ENCODE measurements around the gene AHI1.

Gene AHI1

GRCh38 chr6:135334169-135334568, 163.4 kb downstream of the AHI1 start:
- H3K4ac ChIP-seq (ENCODE audit: low read length): no peak overlapping the region
- H3K4me3 ChIP-seq (ENCODE audit: low read length in 2 of 2): no peak overlapping the region
- H3K23ac ChIP-seq (ENCODE audit: low read depth, low read length, poor library complexity): no peak overlapping the region
- no peak overlapping the region for H3K18ac ChIP-seq (ENCODE audit: low read length)
- no peak overlapping the region for H3K9ac ChIP-seq (ENCODE audit: low read depth, low read length, poor library complexity)
- H3K14ac ChIP-seq (ENCODE audit: low read length): no peak overlapping the region
- H2BK15ac ChIP-seq (ENCODE audit: low read length): no peak overlapping the region
- H3K27me3 ChIP-seq (ENCODE audit: control insufficient read depth in 3 of 3, insufficient read depth in 3 of 3, low read depth in 1 of 3, low read length in 3 of 3): no peaks in the 10 kb centered on the region
- H4K8ac ChIP-seq (ENCODE audit: low read depth, low read length): no peak overlapping the region
- H3K27ac ChIP-seq (replicated peaks; ENCODE audit: low read length): no peak overlapping the region
- no peaks in the 10 kb centered on the region for H3K4me1 ChIP-seq (ENCODE audit: control insufficient read depth in 2 of 2, insufficient read depth in 1 of 2, low read depth in 1 of 2, low read length in 2 of 2)
- no peak overlapping the region for H2BK12ac ChIP-seq (ENCODE audit: low read length)
- H3K9me3 ChIP-seq (replicated peaks in 1 of 2; ENCODE audit: control insufficient read depth in 2 of 2, insufficient read depth in 1 of 2, low read depth in 1 of 2, low read length in 2 of 2): no peaks in the 10 kb centered on the region
- H2AK5ac ChIP-seq (ENCODE audit: low read depth, low read length): no peak overlapping the region
- H3K79me1 ChIP-seq (ENCODE audit: low read depth, low read length): no peaks in the 10 kb centered on the region
- no peak for DNase-seq (ENCODE audit: low spot score)
- H4K91ac ChIP-seq (ENCODE audit: low read depth, low read length, poor library complexity): no peak overlapping the region
- no peak overlapping the region for H2AFZ ChIP-seq (ENCODE audit: low read length)
- no peak overlapping the region for H2BK5ac ChIP-seq (ENCODE audit: low read length)
- no CpG with 5 or more reads among the region's 3 CpGs for WGBS, 2 donors (ENCODE audit: extremely low coverage in 2 of 2, insufficient read length in 2 of 2, insufficient replicate concordance in 1 of 2)
- H3K4me2 ChIP-seq (ENCODE audit: insufficient read depth, low read length, poor library complexity, severe bottlenecking): no peak overlapping the region
- H2BK120ac ChIP-seq (ENCODE audit: low read depth, low read length): no peak overlapping the region
- no peaks in the 10 kb centered on the region for H3K36me3 ChIP-seq (replicated peaks in 1 of 2; ENCODE audit: control insufficient read depth in 2 of 2, insufficient read depth in 2 of 2, low read length in 2 of 2)

GRCh38 chr6:135331002-135331401, 166.5 kb downstream of the AHI1 start:
- no peaks in the 10 kb centered on the region for H3K27me3 ChIP-seq (ENCODE audit: control insufficient read depth in 3 of 3, insufficient read depth in 3 of 3, low read depth in 1 of 3, low read length in 3 of 3)
- H3K4me3 ChIP-seq (ENCODE audit: low read length in 2 of 2): no peak overlapping the region
- H3K79me1 ChIP-seq (ENCODE audit: low read depth, low read length): no peaks in the 10 kb centered on the region
- no peak for DNase-seq (ENCODE audit: low spot score)
- H4K91ac ChIP-seq (ENCODE audit: low read depth, low read length, poor library complexity): no peak overlapping the region
- no peak overlapping the region for H2AFZ ChIP-seq (ENCODE audit: low read length)
- H3K4ac ChIP-seq (ENCODE audit: low read length): no peak overlapping the region
- H3K23ac ChIP-seq (ENCODE audit: low read depth, low read length, poor library complexity): no peak overlapping the region
- no peak overlapping the region for H3K18ac ChIP-seq (ENCODE audit: low read length)
- H3K27ac ChIP-seq (replicated peaks; ENCODE audit: low read length): no peak overlapping the region
- H2AK5ac ChIP-seq (ENCODE audit: low read depth, low read length): no peak overlapping the region
- WGBS, 2 donors (ENCODE audit: extremely low coverage in 2 of 2, insufficient read length in 2 of 2, insufficient replicate concordance in 1 of 2): no CpG with 5 or more reads among the region's 2 CpGs
- no peak overlapping the region for H2BK12ac ChIP-seq (ENCODE audit: low read length)
- no peak overlapping the region for H2BK120ac ChIP-seq (ENCODE audit: low read depth, low read length)
- H3K4me1 ChIP-seq (ENCODE audit: control insufficient read depth in 2 of 2, insufficient read depth in 1 of 2, low read depth in 1 of 2, low read length in 2 of 2): no peaks in the 10 kb centered on the region
- no peak overlapping the region for H4K8ac ChIP-seq (ENCODE audit: low read depth, low read length)
- H3K14ac ChIP-seq (ENCODE audit: low read length): no peak overlapping the region
- no peak overlapping the region for H2BK15ac ChIP-seq (ENCODE audit: low read length)
- no peaks in the 10 kb centered on the region for H3K36me3 ChIP-seq (replicated peaks in 1 of 2; ENCODE audit: control insufficient read depth in 2 of 2, insufficient read depth in 2 of 2, low read length in 2 of 2)
- no peaks in the 10 kb centered on the region for H3K9me3 ChIP-seq (replicated peaks in 1 of 2; ENCODE audit: control insufficient read depth in 2 of 2, insufficient read depth in 1 of 2, low read depth in 1 of 2, low read length in 2 of 2)
- no peak overlapping the region for H2BK5ac ChIP-seq (ENCODE audit: low read length)
- no peak overlapping the region for H3K4me2 ChIP-seq (ENCODE audit: insufficient read depth, low read length, poor library complexity, severe bottlenecking)
- no peak overlapping the region for H3K9ac ChIP-seq (ENCODE audit: low read depth, low read length, poor library complexity)

- Histone ChIP-seq H3K27me3 (ENCODE audit: control insufficient read depth in 3 of 3, insufficient read depth in 3 of 3, low read depth in 1 of 3, low read length in 3 of 3) (no peaks in the 10 kb centered on the region), H3K9me3 (replicated peaks in 1 of 2; ENCODE audit: control insufficient read depth in 2 of 2, insufficient read depth in 1 of 2, low read depth in 1 of 2, low read length in 2 of 2) (no peaks in the 10 kb centered on the region), H2BK120ac (ENCODE audit: low read depth, low read length) (no peak overlapping the region), H2AFZ (ENCODE audit: low read length) (no peak overlapping the region), H3K9ac (ENCODE audit: low read depth, low read length, poor library complexity) (no peak overlapping the region), H2AK5ac (ENCODE audit: low read depth, low read length) (no peak overlapping the region), H3K4ac (ENCODE audit: low read length) (no peak overlapping the region), H3K4me3 (ENCODE audit: low read length in 2 of 2) (no peak overlapping the region), H4K8ac (ENCODE audit: low read depth, low read length) (no peak overlapping the region), H3K4me2 (ENCODE audit: insufficient read depth, low read length, poor library complexity, severe bottlenecking) (no peak overlapping the region), H3K18ac (ENCODE audit: low read length) (no peak overlapping the region), H3K4me1 (ENCODE audit: control insufficient read depth in 2 of 2, insufficient read depth in 1 of 2, low read depth in 1 of 2, low read length in 2 of 2) (no peaks in the 10 kb centered on the region), H3K36me3 (replicated peaks in 1 of 2; ENCODE audit: control insufficient read depth in 2 of 2, insufficient read depth in 2 of 2, low read length in 2 of 2) (no peaks in the 10 kb centered on the region), H3K14ac (ENCODE audit: low read length) (no peak overlapping the region), H2BK15ac (ENCODE audit: low read length) (no peak overlapping the region), H4K91ac (ENCODE audit: low read depth, low read length, poor library complexity) (no peak overlapping the region), H3K27ac (replicated peaks; ENCODE audit: low read length) (no peak overlapping the region), H3K79me1 (ENCODE audit: low read depth, low read length) (no peaks in the 10 kb centered on the region), H2BK5ac (ENCODE audit: low read length) (no peak overlapping the region), H2BK12ac (ENCODE audit: low read length) (no peak overlapping the region), H3K23ac (ENCODE audit: low read depth, low read length, poor library complexity) (no peak overlapping the region)
- WGBS, 2 donors (ENCODE audit: extremely low coverage in 2 of 2, insufficient read length in 2 of 2, insufficient replicate concordance in 1 of 2): no CpG with 5 or more reads among the region's 13 CpGs
- DNase-seq (ENCODE audit: low spot score): no peak
Measured at GRCh38 chr6:135329851-135330803, 167.4 kb downstream of the AHI1 start.

DNA sequence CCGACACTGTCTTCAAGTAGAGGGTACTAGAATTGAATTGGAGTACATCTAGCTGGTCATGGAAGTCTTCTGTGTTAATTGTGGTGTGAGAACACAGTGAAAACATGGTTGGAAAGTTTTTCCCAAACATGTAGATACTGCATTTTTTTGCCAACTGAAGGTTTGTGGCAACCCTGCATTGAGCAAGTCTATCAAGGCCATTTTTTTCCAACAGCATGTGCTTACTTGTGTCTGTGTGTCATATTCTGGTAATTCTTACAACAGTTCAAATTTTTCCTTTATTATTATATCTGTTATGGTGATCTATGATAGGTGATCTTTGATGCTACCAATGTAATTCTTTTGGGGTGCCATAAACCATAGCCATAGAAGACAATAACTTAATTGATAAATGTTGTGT, 169.4 kb downstream of the AHI1 start:
- H4K8ac ChIP-seq (ENCODE audit: low read depth, low read length): no peak overlapping the region
- H3K14ac ChIP-seq (ENCODE audit: low read length): no peak overlapping the region
- no peaks in the 10 kb centered on the region for H3K79me1 ChIP-seq (ENCODE audit: low read depth, low read length)
- H2BK15ac ChIP-seq (ENCODE audit: low read length): no peak overlapping the region
- WGBS, 2 donors (ENCODE audit: extremely low coverage in 2 of 2, insufficient read length in 2 of 2, insufficient replicate concordance in 1 of 2): no CpG with 5 or more reads among the region's 1 CpG
- H3K9me3 ChIP-seq (replicated peaks in 1 of 2; ENCODE audit: control insufficient read depth in 2 of 2, insufficient read depth in 1 of 2, low read depth in 1 of 2, low read length in 2 of 2): no peaks in the 10 kb centered on the region
- H2AFZ ChIP-seq (ENCODE audit: low read length): no peak overlapping the region
- no peaks in the 10 kb centered on the region for H3K27me3 ChIP-seq (ENCODE audit: control insufficient read depth in 3 of 3, insufficient read depth in 3 of 3, low read depth in 1 of 3, low read length in 3 of 3)
- no peaks in the 10 kb centered on the region for H3K36me3 ChIP-seq (replicated peaks in 1 of 2; ENCODE audit: control insufficient read depth in 2 of 2, insufficient read depth in 2 of 2, low read length in 2 of 2)
- no peaks in the 10 kb centered on the region for H3K4me1 ChIP-seq (ENCODE audit: control insufficient read depth in 2 of 2, insufficient read depth in 1 of 2, low read depth in 1 of 2, low read length in 2 of 2)
- no peak for DNase-seq (ENCODE audit: low spot score)
- no peak overlapping the region for H2BK12ac ChIP-seq (ENCODE audit: low read length)
- no peak overlapping the region for H3K9ac ChIP-seq (ENCODE audit: low read depth, low read length, poor library complexity)
- H3K4ac ChIP-seq (ENCODE audit: low read length): no peak overlapping the region
- H2BK5ac ChIP-seq (ENCODE audit: low read length): no peak overlapping the region
- H2BK120ac ChIP-seq (ENCODE audit: low read depth, low read length): no peak overlapping the region
- no peak overlapping the region for H3K23ac ChIP-seq (ENCODE audit: low read depth, low read length, poor library complexity)
- H3K18ac ChIP-seq (ENCODE audit: low read length): no peak overlapping the region
- H4K91ac ChIP-seq (ENCODE audit: low read depth, low read length, poor library complexity): no peak overlapping the region
- H2AK5ac ChIP-seq (ENCODE audit: low read depth, low read length): no peak overlapping the region
- no peak overlapping the region for H3K4me2 ChIP-seq (ENCODE audit: insufficient read depth, low read length, poor library complexity, severe bottlenecking)
- no peak overlapping the region for H3K4me3 ChIP-seq (ENCODE audit: low read length in 2 of 2)
- H3K27ac ChIP-seq (replicated peaks; ENCODE audit: low read length): no peak overlapping the region

Measured in neuronal stem cell (in vitro differentiated cells).